ENCODE measurements around the gene NFIA.

NFIA gene

DNA sequence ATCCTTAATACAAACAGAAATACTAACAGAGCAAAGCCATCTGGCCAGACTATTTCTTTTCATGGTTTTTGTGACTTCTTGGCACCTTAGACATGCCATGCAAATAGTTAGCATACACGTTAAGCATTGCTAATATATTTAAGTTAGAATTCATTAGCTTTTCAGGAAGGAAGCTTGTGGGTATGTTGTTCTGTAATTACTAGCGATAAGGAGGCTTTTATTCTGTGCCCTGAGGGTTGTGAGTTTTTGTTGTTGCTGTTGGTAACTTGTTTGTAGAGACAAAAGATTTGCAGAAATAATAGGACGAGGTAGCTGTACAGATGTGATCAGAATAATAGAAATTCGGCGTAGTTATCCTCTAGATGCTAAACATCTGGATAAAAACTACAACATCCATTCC is 337.3 kb downstream of the NFIA start:
- no peak for DNase-seq

DNA sequence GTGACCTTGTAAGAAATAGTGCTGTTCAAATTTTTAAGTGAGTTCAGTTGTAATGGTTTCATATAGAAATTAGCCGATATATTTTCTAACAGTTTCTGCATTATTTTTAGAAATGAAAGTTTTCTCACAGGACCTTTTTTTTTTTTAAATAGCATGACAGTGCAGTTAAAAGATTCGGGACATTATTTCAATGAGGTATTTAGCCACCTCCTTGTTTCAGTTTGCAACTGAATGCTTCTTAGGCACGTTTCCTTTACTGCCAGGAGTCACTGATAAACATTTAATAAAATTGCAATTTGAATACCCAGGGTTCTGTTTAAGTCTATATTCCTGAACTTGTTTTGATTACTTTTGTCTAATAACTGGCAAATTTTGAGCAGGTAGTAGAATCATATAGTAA is 337.9 kb downstream of the NFIA start:
- no peak for DNase-seq

DNA sequence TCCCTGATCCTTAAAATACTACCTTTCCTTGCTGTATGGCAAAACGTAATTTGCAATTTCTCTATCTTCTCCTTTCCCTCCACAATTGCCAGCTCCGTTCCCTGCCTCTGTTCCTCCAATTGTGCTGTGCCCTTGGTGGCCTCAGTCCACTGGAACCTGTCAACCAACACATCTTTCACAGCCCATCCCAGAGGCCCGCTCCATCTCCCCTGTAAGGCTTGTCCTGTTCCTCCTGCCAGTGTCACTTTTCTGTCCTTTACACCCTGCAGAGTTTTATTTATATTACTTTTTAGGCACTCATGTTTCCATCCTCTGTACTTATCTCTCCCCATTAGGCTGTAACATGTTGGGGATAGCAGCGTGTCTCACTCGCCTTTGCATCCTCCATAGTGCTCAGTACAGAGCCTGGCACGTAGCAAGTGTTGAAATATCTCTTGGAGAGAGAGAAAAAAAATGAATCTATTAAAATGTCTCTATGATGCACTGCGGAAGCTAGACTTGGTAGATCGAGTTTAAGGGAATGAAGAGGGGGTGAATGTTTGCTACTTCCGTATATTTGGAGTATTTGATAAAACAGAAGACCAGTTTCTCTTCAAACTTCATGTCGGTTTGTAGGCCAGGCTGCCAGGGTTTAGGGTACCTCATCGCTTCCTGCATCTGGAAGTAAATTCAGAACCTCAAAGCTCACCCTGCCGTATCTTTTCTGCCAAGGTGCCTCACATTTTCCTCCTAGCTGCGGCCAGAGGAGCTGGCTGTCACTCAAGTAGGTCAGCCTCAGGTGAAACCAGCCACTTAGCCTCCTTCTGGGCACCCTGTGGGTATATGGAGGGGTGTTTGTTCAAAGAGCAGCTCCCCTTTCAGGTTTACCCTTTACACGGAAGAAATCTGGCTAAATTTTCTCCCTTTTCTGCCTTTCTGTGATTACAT is 338.8 kb downstream of the NFIA start:
- DNase-seq: no peak

DNA sequence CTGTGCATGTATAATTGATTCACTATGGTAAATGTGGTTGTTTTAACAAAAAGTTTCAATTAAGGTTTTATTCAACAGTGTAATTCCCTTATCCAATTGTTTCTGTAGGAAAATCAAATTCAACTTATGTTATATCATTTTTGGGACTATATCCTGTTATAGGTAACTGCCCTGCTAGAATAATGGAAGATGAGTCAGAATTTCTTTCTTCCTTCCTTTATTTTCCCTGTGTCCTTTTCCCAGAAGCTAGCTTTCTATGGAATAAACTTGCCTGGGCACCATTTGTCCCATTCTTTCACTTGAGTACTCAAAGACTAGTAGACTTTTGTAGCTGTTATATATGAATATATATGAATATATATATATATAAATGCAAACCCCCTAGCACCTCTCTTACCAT is 341.3 kb downstream of the NFIA start:
- no peak for DNase-seq

DNA sequence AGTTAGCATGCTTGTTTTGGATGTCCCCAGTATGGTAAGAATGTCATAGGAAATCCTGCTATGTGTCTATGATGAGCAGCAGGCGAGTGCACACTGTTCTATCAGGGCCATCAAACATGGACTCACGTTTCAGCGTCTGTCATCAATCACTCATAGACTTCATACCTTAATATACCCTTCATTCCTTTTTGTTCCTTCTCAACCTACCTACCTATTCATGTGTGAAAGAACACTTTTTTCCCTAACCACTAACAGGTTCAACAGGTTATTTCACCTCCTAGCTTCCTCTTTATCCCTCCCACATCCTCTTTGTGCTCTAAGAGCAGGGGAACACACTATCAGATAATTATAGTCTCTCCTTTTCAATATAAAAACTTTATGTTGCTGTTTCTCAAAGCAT is 342.0 kb downstream of the NFIA start:
- DNase-seq: no peak

DNA sequence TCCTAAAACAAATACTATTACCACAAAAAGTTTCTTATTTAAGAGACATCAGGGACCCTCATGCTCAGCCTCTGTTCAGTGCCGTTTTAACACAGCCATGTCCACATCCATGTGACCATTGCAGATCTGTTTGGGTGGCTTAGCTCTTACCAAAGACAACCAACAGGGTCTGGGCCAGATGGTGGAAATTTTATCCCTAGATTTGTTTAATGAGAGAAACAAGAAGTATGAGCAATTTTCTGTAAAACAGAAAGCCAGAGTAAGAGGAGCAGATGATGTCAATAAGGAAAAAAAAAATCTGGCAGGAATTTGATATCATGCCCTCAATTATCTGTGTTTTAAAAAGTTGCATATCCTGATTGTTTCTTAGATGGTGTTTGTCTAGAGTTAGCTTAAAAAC is 342.7 kb downstream of the NFIA start:
- no peak for DNase-seq

DNA sequence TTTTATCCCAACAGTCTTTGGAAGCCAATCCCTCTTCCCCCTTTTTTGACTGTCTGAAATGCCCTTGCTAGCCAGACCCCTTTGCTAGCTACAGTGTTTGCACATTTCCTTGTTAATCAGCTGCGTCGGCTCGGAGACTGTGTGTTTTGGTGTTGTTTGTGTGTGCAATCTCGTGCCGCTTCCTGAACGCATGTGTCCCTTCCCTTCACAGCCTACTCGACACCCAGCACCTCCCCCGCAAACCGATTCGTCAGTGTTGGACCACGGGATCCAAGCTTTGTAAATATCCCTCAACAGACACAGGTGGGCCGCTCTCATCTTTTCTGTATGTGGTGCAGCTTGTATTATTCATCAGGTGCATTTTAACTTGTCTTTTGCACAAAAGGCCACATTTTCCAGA is 343.9 kb downstream of the NFIA start:
- no peak for DNase-seq

DNA sequence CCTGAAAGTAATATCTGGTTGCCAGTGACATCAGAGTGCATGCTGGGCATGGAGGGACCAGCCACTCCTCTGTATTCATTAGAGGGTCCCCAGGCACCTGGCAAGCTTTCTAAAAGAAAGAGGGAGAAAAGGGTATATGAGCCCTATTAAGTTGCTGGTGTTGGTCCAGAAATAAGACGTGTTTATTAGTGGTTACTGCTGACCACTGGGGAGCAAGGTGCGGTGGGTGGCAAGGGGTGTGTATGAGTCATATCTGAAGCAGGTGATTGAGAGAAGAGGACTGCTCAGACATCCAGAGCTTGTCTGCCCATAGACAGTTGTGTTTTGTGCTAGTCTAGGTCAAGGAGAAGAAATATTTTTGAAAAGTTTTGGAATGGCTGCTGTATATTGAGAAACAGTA is 344.5 kb downstream of the NFIA start:
- no peak for DNase-seq

DNA sequence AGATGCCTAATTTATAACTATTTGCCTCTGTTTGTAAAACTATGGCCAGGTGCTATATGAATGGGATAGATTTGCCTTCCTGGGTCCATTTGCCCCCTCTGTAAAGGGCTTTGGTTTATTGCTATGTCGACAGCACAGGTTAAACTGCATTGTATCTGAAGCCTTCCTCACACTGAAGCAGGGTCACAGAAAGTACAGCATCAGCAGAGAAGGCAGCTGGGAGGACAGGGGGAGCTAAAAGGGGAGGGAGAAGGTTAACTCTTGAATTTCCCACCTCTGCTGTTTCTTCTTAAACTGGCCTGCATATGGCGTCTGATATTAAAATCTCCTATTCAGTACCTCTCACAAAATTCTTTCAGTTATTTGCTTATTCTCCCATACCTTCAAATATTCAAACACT is 345.1 kb downstream of the NFIA start:
- DNase-seq: no peak

DNA sequence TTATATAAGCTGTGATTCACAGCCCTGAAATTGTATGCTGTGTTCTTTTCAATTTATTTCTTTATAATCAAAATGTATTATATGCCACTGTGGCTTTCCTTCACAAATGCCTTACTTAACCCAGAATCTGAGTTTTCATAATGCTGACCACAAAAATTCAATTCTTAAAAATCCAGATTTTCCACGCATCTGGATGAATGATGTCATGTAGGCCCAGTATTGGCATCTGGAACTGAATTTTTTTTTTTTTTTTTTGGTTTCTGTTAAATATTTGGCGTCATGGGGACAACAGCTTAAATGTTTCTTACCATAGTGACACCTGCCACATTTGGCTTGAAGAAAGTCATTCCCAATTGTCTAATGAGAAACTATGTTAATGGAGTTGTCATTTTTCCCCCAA is 345.8 kb downstream of the NFIA start:
- DNase-seq: no peak

DNA sequence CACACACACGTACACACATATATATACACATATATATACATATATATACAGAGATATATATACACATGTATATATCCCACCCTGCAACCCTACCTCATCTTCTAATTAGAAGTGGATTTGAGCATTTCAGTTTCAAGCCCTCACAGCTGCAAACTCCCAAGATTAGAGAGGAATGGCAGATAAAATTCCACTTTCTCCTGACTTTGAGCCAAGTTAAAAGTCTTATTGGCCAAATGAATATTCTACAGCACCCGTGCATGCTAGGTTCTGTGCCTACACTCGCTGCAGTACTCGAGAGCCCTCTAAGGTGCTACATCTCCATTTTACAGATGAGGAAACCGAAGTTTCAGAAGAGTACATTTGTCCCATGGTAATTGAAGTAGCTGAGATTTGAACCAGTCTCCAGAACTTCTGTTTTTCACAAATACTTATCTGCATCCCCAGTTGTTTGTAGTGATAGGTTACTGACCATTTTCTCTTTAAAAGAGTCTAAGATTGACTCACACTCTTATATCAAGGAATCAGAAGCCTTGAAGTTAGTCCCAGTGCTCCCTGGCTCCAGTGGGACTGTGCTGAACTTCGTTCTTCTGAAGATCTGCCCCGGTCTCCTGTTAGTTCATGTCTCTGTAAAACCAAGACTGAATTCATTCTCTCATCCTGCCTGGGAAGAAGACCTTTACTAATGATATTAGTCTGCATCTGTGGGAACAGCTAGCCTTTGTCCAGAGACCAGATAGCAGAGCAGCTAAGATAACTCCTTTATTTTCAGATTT is 350.4 kb downstream of the NFIA start:
- DNase-seq: no peak

DNA sequence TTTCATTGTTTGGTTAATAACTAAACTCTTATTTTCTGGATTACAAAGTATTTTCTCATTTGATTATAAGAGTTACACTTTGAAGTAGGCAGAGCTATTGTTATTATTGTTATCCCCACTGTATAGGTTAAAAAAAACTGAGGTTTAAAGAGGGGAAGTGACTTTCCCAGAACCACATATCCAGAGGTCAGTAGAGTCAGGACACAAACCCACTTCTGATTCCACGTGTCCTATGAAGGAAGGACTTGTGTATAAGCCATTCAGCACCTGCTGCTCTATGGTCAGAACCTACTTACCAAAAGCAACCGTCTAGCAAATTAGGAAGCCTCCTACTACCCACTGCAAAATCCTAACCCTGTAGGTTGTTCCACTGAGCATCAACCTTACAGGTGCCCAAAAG is 351.3 kb downstream of the NFIA start:
- no peak for DNase-seq

DNA sequence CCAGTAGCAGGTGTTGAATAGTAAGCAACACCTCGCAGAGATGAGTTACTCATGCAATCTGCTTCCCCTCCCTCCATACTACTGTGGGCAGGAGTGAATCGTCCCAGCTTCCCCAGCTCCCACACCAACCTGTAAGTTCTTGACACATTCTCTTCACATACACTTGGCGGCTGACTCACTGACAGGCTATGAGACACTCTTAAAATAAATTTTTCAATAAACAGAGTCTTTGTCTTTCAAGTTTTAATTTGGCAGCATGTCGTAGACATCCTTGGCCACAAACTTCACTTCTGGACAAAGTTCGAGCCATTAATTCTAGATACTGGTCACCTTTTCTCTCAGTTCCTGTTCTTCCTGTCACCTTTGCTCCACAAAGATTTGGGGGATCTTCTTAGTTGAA is 351.9 kb downstream of the NFIA start:
- no peak for DNase-seq

DNA sequence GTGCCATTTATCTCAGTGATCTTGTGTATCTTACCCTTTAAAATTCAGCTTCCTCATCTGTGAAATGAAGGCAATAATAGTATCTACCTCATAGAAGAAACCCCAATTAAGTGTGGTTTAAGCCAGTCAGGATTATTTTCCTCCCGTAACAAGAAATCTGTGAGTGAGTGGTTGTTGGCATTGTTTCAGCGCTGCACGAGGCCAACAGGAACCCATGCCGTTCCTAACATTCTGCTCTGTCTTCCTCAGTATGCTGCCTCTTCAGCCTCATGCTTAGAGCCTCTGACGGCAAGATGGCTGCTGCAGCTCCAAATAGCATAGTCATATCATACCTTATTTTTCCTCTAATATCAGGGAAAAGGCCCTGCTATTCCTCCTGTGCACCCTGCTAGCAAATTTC is 352.9 kb downstream of the NFIA start:
- DNase-seq: no peak

DNA sequence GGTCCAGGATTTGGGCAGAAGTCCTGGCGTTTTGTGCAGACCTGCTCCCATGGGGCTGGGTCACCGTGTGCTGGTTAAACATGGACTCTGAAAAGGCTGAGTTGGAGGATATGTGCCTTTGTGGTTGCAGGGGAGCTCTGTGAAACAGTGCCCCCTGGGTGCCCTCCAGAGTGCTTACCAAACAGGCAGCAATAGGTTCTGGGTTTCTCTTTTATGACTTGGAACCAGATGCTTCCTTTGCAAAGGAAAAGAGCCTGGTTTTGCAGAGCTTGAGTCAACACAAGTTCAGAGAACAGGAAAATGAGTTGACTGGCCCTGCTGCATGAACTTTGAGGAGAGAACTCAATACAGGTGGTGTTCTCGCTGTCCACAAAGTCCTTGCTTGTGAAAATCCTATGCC is 353.7 kb downstream of the NFIA start:
- DNase-seq: no peak

DNA sequence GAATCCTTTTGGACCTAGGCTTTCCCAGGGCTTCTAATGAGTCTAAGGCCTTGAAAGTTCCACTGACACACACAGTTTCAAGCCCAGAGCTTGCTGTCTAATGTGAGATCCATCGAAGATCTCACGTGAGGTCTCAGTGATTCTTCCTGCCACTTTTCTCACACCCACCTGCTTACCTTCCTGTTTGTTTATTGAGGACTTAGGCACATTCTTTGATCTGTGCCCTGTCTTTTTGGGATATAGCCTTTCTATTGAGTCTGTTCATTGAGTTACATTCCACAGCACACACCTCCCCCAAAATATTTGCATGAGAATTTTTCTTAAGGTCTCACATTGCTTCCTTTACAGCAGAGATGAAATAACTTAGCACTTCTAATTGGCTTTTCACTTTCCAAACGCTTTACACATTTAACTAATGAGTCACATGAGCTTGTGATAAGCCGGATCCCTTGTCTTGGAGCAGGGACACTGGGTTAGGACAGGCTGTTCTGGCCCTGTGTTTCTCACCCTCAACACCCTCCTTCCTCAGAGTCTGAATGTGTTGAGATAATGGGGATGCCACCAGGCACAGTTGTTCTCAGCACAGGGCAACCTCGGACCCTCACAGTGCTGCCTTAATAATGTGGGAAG is 354.2 kb downstream of the NFIA start:
- no peak for DNase-seq

DNA sequence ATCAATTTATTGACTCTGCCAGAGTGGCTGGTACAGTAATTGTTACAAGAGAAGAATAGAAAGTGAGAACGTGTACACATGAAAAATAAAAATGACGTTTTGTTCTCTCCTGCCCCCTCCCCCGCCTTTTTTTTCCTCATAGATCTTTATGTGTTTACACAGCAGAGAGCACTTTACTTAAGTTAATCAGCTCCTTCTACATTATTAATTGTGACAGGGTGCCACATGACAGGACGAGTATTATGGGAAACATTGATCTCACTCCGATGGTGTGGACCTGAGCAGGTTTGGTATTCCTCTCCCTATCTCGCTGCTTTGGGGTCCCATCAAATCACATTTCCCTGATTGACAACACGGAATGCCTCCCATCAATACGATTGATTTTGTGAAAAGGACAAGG is 356.9 kb downstream of the NFIA start:
- DNase-seq: no peak

DNA sequence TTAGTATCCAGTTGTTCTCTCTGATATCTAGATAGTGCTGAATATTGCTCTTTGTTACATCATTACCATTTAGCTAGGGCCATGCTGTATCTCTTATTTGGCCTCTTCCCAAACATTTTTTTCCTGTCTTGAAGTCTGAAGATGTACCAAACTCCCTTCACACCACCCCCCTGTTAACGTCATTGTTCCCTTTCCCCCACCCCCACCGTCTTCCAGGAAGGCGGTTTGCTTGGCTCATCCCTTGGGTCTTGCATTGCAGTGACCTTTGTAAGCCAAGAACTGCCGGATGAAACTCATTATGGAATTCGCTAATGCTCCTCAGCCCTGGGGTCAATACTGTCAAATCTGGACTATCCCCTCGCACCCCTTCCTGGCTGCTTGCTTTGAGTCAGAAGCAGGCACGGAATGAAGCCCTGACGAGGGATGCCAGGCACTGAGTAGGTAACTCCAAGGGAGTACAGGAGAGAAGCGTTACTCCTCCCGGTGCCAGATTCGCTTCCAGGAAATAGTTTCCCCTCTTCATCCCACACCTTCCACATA is 359.4 kb downstream of the NFIA start:
- DNase-seq: no peak

DNA sequence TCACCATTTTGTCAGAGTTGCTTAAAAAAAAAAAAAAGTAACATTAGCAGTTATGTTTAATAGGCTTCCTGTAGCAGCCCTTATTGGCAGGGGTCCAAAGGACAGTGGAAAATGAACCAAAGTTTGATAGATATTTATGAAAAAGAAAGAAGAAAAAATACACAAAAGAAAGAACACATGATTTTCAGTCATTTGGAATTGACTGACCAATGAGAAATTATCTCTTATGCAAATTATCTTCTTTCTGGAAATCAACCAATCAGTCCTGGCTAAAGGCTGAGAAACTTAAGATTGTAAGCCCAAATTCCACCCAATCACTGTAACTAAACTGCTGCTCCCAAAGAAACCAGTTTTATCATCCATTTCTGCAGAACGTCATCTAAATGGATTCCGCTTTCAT is 360.2 kb downstream of the NFIA start:
- no peak for DNase-seq

DNA sequence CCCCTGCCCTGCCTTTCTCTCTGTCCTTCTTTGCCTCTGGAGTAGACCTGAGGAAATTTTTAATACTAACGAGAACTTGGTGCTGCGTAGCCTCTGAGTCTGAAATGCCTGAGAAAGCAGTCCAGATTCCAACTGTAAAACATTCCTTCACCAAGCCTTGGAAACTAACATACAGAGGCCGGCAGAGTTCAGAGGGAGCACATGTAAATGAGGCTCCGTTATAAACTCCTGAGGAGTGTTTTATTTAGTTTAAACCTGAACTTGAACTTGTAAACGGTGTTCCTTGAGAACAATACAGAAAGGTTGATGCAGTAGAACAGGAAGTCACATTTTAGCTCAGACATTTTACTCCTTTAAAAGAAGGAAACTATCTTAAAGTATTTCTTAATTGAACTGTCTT is 361.9 kb downstream of the NFIA start:
- DNase-seq: no peak

DNA sequence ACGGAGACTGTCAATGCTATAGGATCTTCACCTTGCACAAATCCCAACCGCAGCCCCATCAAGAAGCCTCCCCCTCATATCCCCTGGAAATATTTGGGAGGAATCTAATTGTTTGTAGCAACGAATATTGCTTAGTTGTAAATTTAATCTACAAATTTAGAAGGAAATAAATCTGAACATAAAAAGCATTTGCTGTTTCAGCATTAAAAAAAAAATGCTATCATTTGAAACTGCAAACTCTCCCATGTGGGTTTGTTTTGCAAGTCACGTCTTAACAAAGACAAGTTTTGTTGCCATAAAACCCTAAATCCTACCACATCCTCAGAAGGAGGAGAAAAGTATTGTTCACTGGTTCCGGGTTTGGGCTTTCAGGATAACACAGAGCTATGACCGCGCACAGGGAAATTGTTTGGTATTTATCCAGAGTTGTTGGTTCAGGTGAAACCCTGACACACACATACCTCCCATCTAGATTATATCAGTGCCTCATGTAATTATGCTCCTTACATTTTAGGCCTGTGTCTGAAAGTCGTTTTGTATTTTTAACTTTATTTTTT is 363.0 kb downstream of the NFIA start:
- no peak for DNase-seq

DNA sequence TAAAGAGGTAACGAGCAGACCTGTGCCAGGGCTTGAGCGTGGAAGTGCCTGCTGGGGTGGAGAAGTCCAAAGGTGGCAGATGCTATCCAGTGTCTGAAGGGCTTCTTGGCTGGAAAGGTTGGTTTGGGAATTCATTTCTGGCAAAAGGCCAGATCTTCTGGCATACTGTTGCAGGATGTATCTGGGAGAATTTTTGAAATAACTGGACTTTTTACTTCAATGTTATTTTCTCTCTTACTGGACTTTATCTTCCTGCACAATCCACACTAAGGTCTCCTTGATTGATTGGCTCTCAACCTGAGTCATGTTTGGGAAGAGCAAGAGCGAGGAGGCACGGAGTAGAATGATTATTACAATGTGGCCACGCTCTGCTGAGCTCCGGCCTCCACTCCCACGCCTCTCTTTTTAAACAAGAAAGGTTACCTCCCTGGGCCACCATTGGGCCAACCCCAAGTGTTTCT is 364.2 kb downstream of the NFIA start:
- DNase-seq: no peak

All from CD4-positive, alpha-beta T cell treated with Interleukin-21 for 1 hour (primary cell).